ENCODE data around the gene COG5.

The COG5 gene

DNA sequence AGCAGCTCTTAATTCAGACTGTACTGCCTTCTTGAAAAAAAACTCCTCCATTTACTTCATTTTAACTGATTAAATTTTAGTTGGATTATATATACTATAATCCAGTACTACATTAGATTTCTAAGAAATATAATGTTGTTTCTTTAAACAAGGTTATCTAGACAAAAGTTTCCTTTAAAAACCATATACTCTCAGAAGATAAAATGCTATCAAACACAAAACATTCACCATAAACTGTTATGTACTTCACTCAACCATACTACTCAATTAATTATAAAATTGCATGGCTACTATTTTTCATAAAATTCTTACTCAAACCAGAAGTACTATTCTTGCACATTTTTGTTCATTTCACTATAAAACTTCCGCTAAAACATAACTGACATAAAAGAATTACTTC, 81.1 kb downstream of the COG5 start:
- DNase-seq (ENCODE audit: low spot score) (no peak), ATAC-seq (ENCODE audit: low read depth) (no peak)
- H3K4me1 ChIP-seq (ENCODE audit: insufficient read depth, poor library complexity, severe bottlenecking), result no peaks in the 10 kb centered on the region
- H3K9me3 ChIP-seq (ENCODE audit: severe bottlenecking), result no peaks in the 10 kb centered on the region
- H3K27me3 ChIP-seq (ENCODE audit: insufficient read depth, poor library complexity, severe bottlenecking), result no peaks in the 10 kb centered on the region
- no peak overlapping the region for H3K27ac ChIP-seq (ENCODE audit: poor library complexity, severe bottlenecking)
- TF ChIP-seq, protein P1, sequence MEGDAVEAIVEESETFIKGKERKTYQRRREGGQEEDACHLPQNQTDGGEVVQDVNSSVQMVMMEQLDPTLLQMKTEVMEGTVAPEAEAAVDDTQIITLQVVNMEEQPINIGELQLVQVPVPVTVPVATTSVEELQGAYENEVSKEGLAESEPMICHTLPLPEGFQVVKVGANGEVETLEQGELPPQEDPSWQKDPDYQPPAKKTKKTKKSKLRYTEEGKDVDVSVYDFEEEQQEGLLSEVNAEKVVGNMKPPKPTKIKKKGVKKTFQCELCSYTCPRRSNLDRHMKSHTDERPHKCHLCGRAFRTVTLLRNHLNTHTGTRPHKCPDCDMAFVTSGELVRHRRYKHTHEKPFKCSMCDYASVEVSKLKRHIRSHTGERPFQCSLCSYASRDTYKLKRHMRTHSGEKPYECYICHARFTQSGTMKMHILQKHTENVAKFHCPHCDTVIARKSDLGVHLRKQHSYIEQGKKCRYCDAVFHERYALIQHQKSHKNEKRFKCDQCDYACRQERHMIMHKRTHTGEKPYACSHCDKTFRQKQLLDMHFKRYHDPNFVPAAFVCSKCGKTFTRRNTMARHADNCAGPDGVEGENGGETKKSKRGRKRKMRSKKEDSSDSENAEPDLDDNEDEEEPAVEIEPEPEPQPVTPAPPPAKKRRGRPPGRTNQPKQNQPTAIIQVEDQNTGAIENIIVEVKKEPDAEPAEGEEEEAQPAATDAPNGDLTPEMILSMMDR (IDR thresholded peaks at IDR 0.05; ENCODE audit: poor library complexity, severe bottlenecking), result no peak
- no peak overlapping the region for H3K4me3 ChIP-seq (ENCODE audit: severe bottlenecking)
- no peaks in the 10 kb centered on the region; the same call in 1 of the 2 replicates for H3K36me3 ChIP-seq (ENCODE audit: low read depth)

DNA sequence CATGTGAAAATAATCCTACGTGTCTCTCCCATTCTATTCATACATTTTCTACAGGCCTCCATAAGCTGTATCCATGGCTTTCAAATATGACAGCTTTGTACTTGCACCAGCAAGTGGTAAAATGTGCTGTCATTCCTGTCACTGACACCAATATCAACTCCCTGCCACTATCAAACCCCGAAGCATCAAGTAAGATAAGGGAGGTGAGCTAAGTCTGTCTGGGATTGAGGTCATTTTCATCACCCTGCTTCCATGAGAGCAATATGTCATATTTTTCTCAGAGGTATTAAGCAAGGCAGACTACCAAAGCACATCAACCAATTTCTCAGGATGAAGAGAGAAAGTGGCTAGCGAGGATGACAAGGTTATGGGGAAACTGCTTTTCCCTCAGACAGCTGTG, 82.8 kb downstream of the COG5 start:
- no peaks in the 10 kb centered on the region for H3K27me3 ChIP-seq (ENCODE audit: insufficient read depth, poor library complexity, severe bottlenecking)
- no peak for ATAC-seq (ENCODE audit: low read depth)

DNA sequence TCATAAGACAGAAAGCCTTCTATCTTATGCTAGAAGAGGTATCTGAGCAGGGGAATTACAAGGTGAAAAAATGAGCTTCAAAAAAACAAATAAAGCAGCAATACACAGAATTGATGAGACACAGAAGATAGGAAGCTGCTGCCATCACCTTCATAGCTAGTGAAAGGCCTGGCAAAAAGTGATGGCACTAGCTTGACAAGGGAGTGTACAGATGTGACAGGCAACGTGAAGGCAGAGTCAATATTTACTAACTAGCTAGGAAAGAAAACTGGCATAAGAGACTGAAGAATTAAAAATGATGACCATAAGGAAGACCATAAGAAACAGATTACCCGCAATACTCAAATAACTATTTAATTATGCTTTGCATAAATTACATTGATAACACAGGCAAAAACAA, 84.4 kb downstream of the COG5 start:
- Histone ChIP-seq H3K27ac (ENCODE audit: poor library complexity, severe bottlenecking) (no peak overlapping the region), H3K4me1 (ENCODE audit: insufficient read depth, poor library complexity, severe bottlenecking) (no peaks in the 10 kb centered on the region), H3K27me3 (ENCODE audit: insufficient read depth, poor library complexity, severe bottlenecking) (no peaks in the 10 kb centered on the region), H3K9me3 (ENCODE audit: severe bottlenecking) (no peaks in the 10 kb centered on the region), H3K4me3 (ENCODE audit: severe bottlenecking) (no peak overlapping the region), H3K36me3 (ENCODE audit: low read depth) (no peaks in the 10 kb centered on the region; the same call in 1 of the 2 replicates)
- DNase-seq (ENCODE audit: low spot score), result no peak
- ATAC-seq (ENCODE audit: low read depth), result no peak
- TF ChIP-seq, protein P1 (IDR thresholded peaks at IDR 0.05; ENCODE audit: poor library complexity, severe bottlenecking), result no peak

More for the DNA sequence above, 82.8 kb downstream of the COG5 start:
- Histone ChIP-seq H3K4me3 (ENCODE audit: severe bottlenecking) (no peak overlapping the region), H3K36me3 (ENCODE audit: low read depth) (no peaks in the 10 kb centered on the region; the same call in 1 of the 2 replicates), H3K27ac (ENCODE audit: poor library complexity, severe bottlenecking) (no peak overlapping the region), H3K9me3 (ENCODE audit: severe bottlenecking) (no peaks in the 10 kb centered on the region), H3K4me1 (ENCODE audit: insufficient read depth, poor library complexity, severe bottlenecking) (no peaks in the 10 kb centered on the region)
- TF ChIP-seq, protein P1 (IDR thresholded peaks at IDR 0.05; ENCODE audit: poor library complexity, severe bottlenecking), result no peak
- DNase-seq (ENCODE audit: low spot score), result no peak

DNA sequence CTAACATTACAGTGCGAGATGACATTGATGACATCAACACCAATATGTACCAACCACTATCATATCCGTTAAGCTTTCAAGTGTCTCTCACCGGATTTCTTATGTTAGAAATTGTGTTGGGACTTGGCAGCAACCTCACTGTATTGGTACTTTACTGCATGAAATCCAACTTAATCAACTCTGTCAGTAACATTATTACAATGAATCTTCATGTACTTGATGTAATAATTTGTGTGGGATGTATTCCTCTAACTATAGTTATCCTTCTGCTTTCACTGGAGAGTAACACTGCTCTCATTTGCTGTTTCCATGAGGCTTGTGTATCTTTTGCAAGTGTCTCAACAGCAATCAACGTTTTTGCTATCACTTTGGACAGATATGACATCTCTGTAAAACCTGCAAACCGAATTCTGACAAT, 89.6 kb downstream of the COG5 start:
- no peak overlapping the region for H3K27ac ChIP-seq (ENCODE audit: poor library complexity, severe bottlenecking)
- H3K36me3 ChIP-seq (ENCODE audit: low read depth), result no peaks in the 10 kb centered on the region; the same call in 1 of the 2 replicates
- TF ChIP-seq, protein P1 (IDR thresholded peaks at IDR 0.05; ENCODE audit: poor library complexity, severe bottlenecking), result no peak
- H3K4me3 ChIP-seq (ENCODE audit: severe bottlenecking), result no peak overlapping the region
- H3K9me3 ChIP-seq (ENCODE audit: severe bottlenecking), result no peaks in the 10 kb centered on the region
- no peaks in the 10 kb centered on the region for H3K27me3 ChIP-seq (ENCODE audit: insufficient read depth, poor library complexity, severe bottlenecking)
- DNase-seq (ENCODE audit: low spot score), result no peak
- H3K4me1 ChIP-seq (ENCODE audit: insufficient read depth, poor library complexity, severe bottlenecking), result no peaks in the 10 kb centered on the region
- no peak for ATAC-seq (ENCODE audit: low read depth)

DNA sequence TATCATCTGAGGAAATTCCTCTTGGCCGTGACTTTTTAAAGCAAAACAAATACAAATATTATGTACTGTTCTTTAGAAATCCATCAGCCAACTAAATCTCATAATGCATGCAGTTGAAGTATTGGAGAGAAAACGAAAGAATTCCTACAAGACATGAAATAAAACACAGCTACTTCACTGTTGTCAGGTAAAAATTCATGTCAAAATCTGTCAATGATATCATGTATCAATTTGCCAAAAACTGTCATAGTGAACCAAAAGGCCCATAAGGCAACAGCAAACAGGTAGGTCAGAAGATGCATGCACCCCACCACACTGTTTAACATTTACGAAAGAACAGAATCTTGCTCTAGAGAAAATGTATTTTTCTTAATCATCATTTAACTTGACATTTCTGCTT, 91.6 kb downstream of the COG5 start:
- no peaks in the 10 kb centered on the region for H3K9me3 ChIP-seq (ENCODE audit: severe bottlenecking)
- no peak for ATAC-seq (ENCODE audit: low read depth)
- H3K4me3 ChIP-seq (ENCODE audit: severe bottlenecking), result no peak overlapping the region
- TF ChIP-seq, protein P1 (IDR thresholded peaks at IDR 0.05; ENCODE audit: poor library complexity, severe bottlenecking), result no peak
- H3K27me3 ChIP-seq (ENCODE audit: insufficient read depth, poor library complexity, severe bottlenecking), result no peaks in the 10 kb centered on the region
- no peaks in the 10 kb centered on the region for H3K4me1 ChIP-seq (ENCODE audit: insufficient read depth, poor library complexity, severe bottlenecking)
- DNase-seq (ENCODE audit: low spot score), result no peak
- no peak overlapping the region for H3K27ac ChIP-seq (ENCODE audit: poor library complexity, severe bottlenecking)
- H3K36me3 ChIP-seq (ENCODE audit: low read depth), result no peaks in the 10 kb centered on the region
